ENCODE data around the gene PTDSS2. TPM values are rescaled to one million over a fixed set of nuclear protein-coding genes. Genes with fewer than 3 reads are reported as not detected.

The PTDSS2 gene
- polyA plus RNA-seq, 1 experiment: 15.8 TPM

DNA sequence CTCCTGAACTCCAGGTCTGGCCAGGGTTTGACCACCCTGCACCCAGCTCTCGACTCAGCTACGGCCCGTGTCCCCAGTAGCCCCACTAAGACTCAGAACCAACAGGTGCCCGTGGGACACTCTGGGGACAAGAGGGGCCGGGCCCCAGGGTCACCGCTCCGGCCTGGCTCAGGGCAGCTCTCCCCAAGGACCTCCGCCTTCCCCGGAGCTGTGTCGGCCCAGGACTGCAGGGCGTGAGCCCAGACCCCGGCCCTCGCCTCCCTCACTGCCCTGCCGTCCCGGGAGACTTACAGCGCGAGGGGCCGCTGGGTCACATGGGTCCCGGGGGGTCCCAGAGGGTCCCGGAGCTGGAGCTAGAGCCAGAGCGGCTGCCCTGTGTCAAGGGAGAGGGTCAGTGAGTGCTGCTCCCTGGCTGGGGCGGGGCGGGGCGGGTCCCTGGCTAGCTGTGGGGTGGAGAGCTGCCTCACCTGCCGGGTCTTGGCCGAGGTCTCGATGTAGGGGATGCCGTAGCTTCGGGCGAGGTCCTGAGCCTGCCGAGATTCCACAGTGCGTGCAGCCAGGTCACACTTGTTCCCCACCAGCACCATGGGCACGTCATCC, 83.0 kb downstream of the PTDSS2 start:
- no peaks in the 10 kb centered on the region; the same call in 1 of the 2 replicates for H3K9me3 ChIP-seq (ENCODE audit: control insufficient read depth, insufficient read depth, low read length)
- POLR2A ChIA-PET: interaction anchor here (0.6 kb wide), 1 partner anchor 24 kb away, joined by 3 read pairs; no protein-coding TSS in a partner anchor
- CTCF ChIA-PET: interaction anchor here (0.6 to 1.2 kb wide), 3 partner anchors 14 to 20 kb away, joined by 3 to 8 read pairs (median 5); no protein-coding TSS in a partner anchor
- TF ChIP-seq, protein P1, sequence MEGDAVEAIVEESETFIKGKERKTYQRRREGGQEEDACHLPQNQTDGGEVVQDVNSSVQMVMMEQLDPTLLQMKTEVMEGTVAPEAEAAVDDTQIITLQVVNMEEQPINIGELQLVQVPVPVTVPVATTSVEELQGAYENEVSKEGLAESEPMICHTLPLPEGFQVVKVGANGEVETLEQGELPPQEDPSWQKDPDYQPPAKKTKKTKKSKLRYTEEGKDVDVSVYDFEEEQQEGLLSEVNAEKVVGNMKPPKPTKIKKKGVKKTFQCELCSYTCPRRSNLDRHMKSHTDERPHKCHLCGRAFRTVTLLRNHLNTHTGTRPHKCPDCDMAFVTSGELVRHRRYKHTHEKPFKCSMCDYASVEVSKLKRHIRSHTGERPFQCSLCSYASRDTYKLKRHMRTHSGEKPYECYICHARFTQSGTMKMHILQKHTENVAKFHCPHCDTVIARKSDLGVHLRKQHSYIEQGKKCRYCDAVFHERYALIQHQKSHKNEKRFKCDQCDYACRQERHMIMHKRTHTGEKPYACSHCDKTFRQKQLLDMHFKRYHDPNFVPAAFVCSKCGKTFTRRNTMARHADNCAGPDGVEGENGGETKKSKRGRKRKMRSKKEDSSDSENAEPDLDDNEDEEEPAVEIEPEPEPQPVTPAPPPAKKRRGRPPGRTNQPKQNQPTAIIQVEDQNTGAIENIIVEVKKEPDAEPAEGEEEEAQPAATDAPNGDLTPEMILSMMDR (IDR thresholded peaks at IDR 0.05; ENCODE audit: low read depth, low read length): no peak
- no peak for DNase-seq (ENCODE audit: low read depth, low spot score)
- no peaks in the 10 kb centered on the region for H3K27me3 ChIP-seq (ENCODE audit: control insufficient read depth, insufficient read depth, low read length)
- no peak overlapping the region for H3K27ac ChIP-seq (ENCODE audit: low read depth, low read length)
- H3K4me3 ChIP-seq (ENCODE audit: low read depth, low read length): no peak overlapping the region

DNA sequence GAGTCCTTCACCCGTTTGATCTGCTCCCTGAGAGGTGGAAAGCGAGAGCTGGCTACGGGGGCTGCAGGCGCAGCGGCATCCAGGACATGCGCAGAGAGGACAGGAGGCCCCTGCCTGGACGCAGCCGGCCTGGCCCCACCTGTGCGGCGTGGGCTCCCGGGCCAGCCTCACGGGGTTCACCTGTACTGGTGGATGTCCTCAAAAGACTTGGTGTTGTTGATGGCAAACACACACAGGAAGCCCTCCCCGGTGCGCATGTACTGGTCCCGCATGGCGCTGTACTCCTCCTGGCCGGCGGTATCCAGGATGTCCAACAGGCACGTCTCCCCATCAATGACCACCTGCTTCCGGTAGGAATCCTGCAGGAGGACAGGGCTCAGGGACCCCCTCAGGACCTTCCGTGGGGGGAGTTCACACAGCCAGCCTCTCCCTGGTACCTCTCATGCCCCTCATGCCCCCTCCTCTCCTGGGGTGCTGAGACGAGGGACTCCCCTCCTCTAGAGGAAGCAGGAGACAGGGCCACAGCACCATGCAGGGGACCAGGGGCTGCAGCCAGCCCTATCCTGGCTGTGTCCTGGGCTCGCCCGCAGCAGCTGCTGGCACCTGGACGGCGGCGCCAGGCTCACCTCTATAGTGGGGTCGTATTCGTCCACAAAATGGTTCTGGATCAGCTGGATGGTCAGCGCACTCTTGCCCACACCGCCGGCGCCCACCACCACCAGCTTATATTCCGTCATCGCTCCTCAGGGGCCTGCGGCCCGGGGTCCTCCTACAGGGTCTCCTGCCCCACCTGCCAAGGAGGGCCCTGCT, 83.7 kb downstream of the PTDSS2 start:
- CTCF ChIA-PET: interaction anchor here (0.7 kb wide), 1 partner anchor 15 kb away, joined by 3 read pairs; no protein-coding TSS in a partner anchor
- peak overlapping the region; percentile 73 for H3K4me3 ChIP-seq (ENCODE audit: low read depth, low read length)
- H3K27ac ChIP-seq (ENCODE audit: low read depth, low read length): no peak overlapping the region
- no peak for DNase-seq (ENCODE audit: low read depth, low spot score)
- TF ChIP-seq, protein P1 (IDR thresholded peaks at IDR 0.05; ENCODE audit: low read depth, low read length): no peak
- POLR2A ChIA-PET: no interaction called here
- no peaks in the 10 kb centered on the region for H3K27me3 ChIP-seq (ENCODE audit: control insufficient read depth, insufficient read depth, low read length)
- H3K9me3 ChIP-seq (ENCODE audit: control insufficient read depth, insufficient read depth, low read length): no peaks in the 10 kb centered on the region; the same call in 1 of the 2 replicates

DNA sequence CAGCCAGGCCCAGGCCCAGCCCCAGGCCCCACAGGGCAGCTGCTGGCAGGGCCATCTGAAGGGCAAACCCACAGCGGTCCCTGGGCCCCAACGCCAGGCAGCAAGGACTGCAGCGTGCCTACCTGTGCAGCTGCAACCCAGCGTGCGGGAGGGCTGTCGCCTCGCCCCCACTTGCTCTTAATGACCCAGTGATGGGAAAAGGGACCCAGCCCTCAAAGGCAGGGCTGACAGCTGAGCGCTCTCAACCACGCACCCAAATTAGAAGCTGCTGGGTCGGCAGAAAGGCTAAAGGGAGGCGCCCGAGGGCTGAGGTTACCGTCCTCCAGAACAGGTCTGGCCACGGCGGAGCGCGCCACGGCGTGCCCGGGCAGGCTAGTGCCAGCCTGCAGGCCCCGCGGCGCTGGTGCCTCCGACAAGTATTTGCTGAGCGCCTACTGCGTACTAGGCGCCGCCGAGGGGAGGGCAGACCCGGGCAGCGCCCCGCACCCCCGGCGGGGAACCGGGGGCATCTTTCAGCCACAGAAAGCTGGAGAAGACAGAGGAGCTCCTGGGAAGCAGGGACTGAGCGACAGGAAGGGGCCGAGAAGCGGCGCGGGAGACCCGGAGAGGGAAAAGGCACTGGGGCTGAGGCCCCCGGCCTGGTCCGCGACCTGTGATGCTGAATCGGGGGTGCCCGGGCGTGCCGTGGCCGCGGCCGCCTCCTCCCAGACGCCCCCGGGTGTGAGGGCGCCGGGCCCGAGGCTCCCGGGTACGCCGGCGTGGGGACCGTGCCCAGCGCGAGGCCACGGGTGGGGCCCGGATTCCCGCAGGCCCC, 84.5 kb downstream of the PTDSS2 start:
- ChIA-PET POLR2A (interaction anchor here (1.9 kb wide), 1 partner anchor 41 kb away, joined by 13 read pairs; the partner anchor contains the start of gene PHRF1), CTCF (interaction anchor here (0.6 to 1.0 kb wide), 3 partner anchors 15 to 166 kb away, joined by 3 to 4 read pairs (median 3); no protein-coding TSS in a partner anchor)
- Histone ChIP-seq H3K27ac (ENCODE audit: low read depth, low read length) (no peak overlapping the region), H3K27me3 (ENCODE audit: control insufficient read depth, insufficient read depth, low read length) (no peaks in the 10 kb centered on the region), H3K9me3 (ENCODE audit: control insufficient read depth, insufficient read depth, low read length) (no peaks in the 10 kb centered on the region; the same call in 1 of the 2 replicates), H3K4me3 (ENCODE audit: low read depth, low read length) (peak overlapping the region; percentile 73)
- TF ChIP-seq, protein P1 (IDR thresholded peaks at IDR 0.05; ENCODE audit: low read depth, low read length): no peak
- DNase-seq (ENCODE audit: low read depth, low spot score): no peak

DNA sequence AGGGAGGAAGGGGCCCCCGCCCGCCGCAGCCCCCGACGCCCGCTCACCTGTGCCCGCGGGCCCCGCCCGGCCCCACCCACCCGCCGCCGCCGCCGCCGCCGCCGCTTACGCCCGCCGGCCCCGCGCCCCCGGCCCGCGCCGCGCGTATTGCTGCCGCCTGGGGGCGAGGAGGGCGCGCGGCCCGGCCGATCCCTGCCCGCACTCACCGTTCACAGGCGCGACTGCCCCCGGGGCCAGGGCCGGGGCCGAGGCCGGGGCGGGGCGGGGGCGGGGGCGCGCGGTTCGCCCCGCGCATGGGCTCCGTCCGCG, 85.1 kb downstream of the PTDSS2 start:
- ChIA-PET CTCF (interaction anchor here (0.9 to 1.0 kb wide), 2 partner anchors 16 to 87 kb away, joined by 3 to 4 read pairs; no protein-coding TSS in a partner anchor), POLR2A (interaction anchor here (1.0 to 1.9 kb wide), 2 partner anchors 41 to 328 kb away, joined by 3 to 13 read pairs; partner anchors contain the start of genes BET1L, PHRF1 and RIC8A)
- H3K9me3 ChIP-seq (ENCODE audit: control insufficient read depth, insufficient read depth, low read length): no peaks in the 10 kb centered on the region; the same call in 1 of the 2 replicates
- H3K27me3 ChIP-seq (ENCODE audit: control insufficient read depth, insufficient read depth, low read length): no peaks in the 10 kb centered on the region
- H3K4me3 ChIP-seq (ENCODE audit: low read depth, low read length): peak overlapping the region; percentile 73
- no peak for DNase-seq (ENCODE audit: low read depth, low spot score)
- no peak overlapping the region for H3K27ac ChIP-seq (ENCODE audit: low read depth, low read length)
- TF ChIP-seq, protein P1 (IDR thresholded peaks at IDR 0.05; ENCODE audit: low read depth, low read length): no peak
